HTERT RPE-1 (cell line): ENCODE measurements around the gene ZNF469.

Source experiments
- in situ Hi-C: fragments of 300-500 bp; cut with MboI; formaldehyde crosslinking; loops from 4 replicates; pipeline ENCODE4 v1.14.3; 2020; ENCODE audit warnings: low sequenced_read_pairs

The ZNF469 gene

GRCh38 chr16:88390735-88391134 lies 8.0 kb downstream of the ZNF469 start:
- in situ Hi-C loops, result no loop called here

- in situ Hi-C loops, result no loop called here
These were observed 8.5 kb downstream of the ZNF469 start for GRCh38 chr16:88391144-88391850.

- in situ Hi-C loops, result no loop called here
These were observed 9.4 kb downstream of the ZNF469 start for GRCh38 chr16:88392111-88392510.

GRCh38 chr16:88392616-88393015 lies 9.9 kb downstream of the ZNF469 start:
- in situ Hi-C loops, result no loop called here

DNA sequence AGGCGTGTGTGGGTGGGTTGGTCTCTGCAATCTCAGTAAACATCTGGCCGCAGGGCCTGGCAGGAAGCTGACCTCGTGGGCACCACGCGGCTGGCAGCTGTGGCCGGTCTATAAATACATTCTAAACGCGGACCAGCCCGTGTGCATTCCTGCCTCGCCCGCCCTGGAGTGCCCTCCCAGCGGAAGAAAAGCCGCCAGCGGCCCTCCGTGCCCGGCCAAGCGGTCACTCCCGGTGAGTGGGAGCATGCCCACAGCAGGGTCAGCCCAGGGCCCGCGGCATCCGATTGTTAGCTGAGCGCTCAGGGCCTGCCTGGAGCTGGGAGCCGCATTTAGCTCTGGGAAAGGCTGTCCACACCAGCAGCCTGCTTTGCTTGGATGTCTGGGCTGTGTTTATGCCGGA lies 10.3 kb downstream of the ZNF469 start:
- in situ Hi-C loops, result no loop called here

GRCh38 chr16:88393571-88393970 lies 10.8 kb downstream of the ZNF469 start:
- in situ Hi-C loops, result no loop called here

- in situ Hi-C loops, result no loop called here
These were observed 11.7 kb downstream of the ZNF469 start for GRCh38 chr16:88394426-88394825.

DNA sequence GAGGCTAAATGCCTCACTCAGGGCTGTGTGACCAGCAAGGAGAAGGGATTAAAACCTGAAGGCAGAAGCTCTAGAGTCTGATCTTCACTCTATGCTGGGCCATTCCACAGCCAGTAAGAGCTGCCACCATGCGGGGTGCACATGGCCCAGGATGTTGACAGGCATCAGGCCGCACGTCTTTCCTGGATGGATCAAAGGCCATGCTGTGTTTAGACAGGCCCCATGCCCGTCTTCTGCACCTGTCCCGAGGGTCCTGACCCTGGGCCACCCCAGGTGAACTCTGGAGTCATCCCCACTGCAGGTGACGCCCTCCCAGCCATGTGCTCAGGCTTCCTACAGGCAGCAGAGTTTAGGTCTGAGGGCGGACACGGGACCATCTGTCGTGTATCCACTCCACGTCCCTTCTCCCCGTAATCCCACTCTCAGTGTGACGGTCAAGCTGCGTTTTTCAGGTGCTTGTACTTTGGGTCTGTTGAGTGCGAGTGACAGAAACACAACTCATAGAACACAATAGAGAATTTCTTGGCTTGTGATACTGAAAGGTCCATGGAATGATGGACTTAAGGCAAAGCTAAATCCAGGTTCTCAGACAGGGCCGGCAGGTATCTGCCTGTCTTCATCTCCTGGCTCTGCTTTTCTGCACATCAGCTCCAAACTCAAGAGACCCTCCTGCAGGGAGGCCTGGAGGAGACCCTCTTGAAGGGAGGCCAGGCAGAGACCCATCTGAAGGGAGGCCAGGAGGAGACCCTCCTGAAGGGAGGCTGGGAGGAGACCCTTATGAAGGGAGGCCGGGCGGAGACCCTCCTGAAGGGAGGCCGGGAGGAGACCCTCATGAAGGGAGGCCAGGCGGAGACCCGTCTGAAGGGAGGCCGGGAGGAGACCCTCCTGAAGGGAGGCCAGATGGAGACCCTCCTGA lies 13.2 kb downstream of the ZNF469 start:
- in situ Hi-C loops, result no loop called here

GRCh38 chr16:88398170-88398873 lies 15.6 kb downstream of the ZNF469 start:
- in situ Hi-C loops, result no loop called here

DNA sequence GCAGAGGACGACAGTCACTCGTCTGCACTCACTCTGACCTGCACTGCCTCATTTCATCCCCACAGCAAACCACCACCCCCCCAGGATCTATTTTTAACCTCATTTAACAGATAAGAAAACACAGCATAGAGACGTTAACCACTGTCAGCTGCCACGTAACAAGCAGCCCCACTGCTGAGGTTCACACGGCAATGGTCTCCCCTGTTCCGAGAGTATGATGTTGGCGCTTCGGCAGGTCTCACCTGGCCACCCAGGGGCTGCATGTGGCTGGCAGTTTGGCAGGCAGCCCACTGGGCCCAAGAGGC lies 16.1 kb downstream of the ZNF469 start:
- in situ Hi-C loops, result no loop called here

- in situ Hi-C loops, result no loop called here
These were observed 17.4 kb downstream of the ZNF469 start for GRCh38 chr16:88400186-88400585.

- in situ Hi-C loops, result no loop called here
These were observed 19.0 kb downstream of the ZNF469 start for GRCh38 chr16:88401604-88402246.

DNA sequence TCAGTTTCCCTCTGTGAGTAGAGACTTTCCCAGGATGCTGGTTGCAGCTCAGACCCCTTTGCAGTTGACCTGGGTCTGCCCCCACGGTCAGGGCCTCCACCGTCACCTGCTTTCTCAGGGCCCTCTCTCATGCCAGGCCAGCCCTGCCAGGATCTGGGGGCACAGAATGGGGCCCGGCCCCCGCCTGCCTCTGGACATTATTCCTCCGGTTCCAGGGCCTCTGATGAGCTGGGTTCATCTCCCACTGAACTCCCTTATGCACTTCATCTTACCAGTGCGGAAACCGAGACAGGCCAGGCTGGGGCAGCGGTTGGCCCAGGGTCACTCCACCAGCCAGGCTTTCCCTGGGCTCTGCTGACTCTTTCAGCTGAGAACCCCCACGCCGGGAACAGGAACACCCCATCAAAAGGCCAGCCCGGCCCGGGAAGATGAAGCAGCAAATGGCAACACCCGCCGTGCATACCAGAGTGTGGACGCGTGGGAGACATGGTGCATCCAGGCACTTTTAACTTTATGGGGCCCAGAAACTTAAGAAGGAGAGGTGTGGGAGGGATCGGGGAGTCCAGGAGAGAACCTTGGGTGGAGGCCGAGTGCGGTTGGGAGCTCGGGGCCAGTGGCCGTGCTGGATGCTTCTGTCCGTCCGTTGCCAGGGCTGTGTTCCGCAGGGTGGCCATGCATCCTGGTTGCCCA lies 19.9 kb downstream of the ZNF469 start:
- in situ Hi-C loops, result no loop called here

DNA sequence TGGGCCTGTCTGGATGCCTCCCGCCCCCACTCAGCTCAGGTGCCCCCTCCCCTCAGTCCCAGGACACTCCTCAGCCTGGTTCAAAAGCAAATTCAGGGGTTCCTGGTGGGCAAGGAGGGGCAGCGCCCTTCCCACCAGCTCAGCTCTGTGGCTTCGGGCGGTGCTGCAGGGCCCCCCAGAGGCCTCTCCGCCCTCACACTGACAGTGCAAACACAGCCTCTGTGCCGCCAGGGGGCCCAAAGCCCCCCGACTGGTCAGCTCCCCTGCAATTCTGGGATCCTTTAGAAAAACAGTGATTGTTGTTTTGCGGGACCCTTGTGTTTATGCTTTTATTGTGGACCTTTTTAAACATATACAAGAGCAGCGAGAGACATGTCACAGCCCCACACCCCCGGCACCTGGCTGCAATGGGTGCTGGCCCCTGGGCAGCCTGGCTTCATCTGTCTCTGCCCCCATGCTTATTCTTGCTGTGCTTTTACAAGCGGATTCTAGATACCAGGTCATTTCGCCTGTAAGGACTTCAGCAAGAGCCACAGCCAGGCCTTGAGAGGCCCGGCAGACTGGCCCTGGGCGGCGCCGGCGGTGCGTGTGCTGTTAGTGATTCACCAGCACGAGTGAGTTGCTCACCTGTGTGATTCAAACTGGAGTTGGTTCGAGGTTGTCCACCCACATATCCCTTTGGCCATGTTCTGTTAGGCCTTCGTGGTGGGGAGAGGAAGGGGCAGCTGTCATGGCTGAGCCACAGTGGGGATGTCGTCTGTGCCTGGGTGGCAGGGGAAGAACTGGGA lies 21.2 kb downstream of the ZNF469 start:
- in situ Hi-C loops, result no loop called here

DNA sequence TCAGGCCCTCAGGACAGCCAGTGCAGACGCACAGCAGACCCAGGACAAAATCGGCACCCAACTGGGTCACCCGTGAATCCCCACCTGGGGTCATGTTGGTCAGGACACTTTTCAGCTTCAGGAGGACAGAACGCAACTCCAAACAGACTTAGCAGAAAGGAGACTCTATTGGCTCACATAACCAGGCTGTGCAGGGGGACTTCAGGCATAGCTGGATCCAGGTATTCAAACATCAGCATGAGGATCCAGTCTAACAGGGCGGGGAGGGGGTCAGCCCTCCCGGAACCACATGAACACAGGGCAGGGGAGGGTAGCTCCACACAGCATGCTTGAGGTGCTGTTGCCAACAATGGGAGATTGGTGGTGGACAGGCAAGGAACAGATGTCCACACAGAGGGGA lies 22.0 kb downstream of the ZNF469 start:
- in situ Hi-C loops, result no loop called here

GRCh38 chr16:88405216-88406060 lies 22.7 kb downstream of the ZNF469 start:
- in situ Hi-C loops, result no loop called here

- in situ Hi-C loops, result no loop called here
These were observed 23.6 kb downstream of the ZNF469 start for GRCh38 chr16:88406096-88407041.

- in situ Hi-C loops, result no loop called here
These were observed 24.3 kb downstream of the ZNF469 start for GRCh38 chr16:88407042-88407420.
